GM12891 (cell line): Measurements from ENCODE around the gene TMEM272.

Experiments
- PAX5 ChIP-seq: IDR thresholded peaks from 2 replicates; pipeline ENCODE4 v1.6.1; 2011; ENCODE audit warnings: low read length, moderate library complexity, mild to moderate bottlenecking; ENCODE audit not compliant: insufficient read depth, severe bottlenecking
- POLR2A ChIP-seq: IDR thresholded peaks from 2 replicates; pipeline ENCODE4 v1.6.1; 2011; ENCODE audit warnings: low read depth, low read length, control low read depth
- POLR2AphosphoS5 ChIP-seq: IDR thresholded peaks from 2 replicates; pipeline ENCODE4 v1.6.1; 2011; ENCODE audit warnings: low read depth, low read length, control low read depth
- POU2F2 ChIP-seq: IDR thresholded peaks from 2 replicates; pipeline ENCODE4 v1.6.1; 2011; ENCODE audit warnings: low read depth, mild to moderate bottlenecking, control low read depth, low read length, moderate library complexity
- SPI1 ChIP-seq: IDR thresholded peaks from 2 replicates; pipeline ENCODE4 v1.6.1; 2011; ENCODE audit warnings: low read depth, low read length, control low read depth
- TAF1 ChIP-seq: IDR thresholded peaks from 2 replicates; pipeline ENCODE4 v1.6.1; 2011; ENCODE audit warnings: low read depth, low read length, control low read depth

- no peak for TF ChIP-seq POLR2AphosphoS5
- TF ChIP-seq POU2F2, result no peak
- no peak for TF ChIP-seq POLR2A
- no peak for TF ChIP-seq SPI1
- TF ChIP-seq TAF1, result no peak
- no peak for TF ChIP-seq PAX5
Measured at GRCh38 chr13:51844862-51845573, at the start of gene TMEM272.
